Fibroblast of mammary gland (primary cell): Measurements from ENCODE around the gene SCRN1.

Source experiments
- DNase-seq: peaks from one replicate; pipeline ENCODE4 v3.0.0-alpha.2; 2010; ENCODE audit warnings: low read depth
- H3K4me3 ChIP-seq: 2 replicates; pipeline ENCODE4 v1.5.1; 2011; ENCODE audit warnings: low read depth, mild to moderate bottlenecking, low read length, moderate library complexity; ENCODE audit not compliant: control insufficient read depth
- CTCF ChIP-seq: conservative IDR thresholded peaks from 2 replicates; pipeline ENCODE4 v1.5.1; 2011; ENCODE audit warnings: low read depth, low read length, inconsistent platforms; ENCODE audit not compliant: control insufficient read depth, insufficient read depth

SCRN1 gene

DNA sequence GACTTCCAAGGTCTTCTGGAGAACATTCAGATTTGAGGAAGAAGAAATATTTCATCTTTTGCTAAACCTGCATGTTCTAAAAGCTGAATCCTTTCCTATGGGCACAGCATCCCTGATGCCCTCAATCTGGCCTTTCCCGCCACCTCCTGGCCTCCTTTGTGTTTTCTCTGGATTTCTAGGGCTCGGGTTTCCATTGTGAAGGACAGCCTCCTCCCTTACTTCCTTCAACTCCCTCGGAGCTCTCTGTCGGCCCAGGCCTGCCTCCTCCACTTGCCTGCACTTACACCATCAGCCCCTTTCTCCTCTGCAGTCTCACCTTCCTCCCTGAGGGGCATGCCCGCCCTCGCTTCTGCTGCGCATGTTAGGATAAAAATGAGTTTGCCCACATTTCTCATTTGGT is 107.9 kb downstream of the SCRN1 start:
- no peak for TF ChIP-seq CTCF
- H3K4me3 ChIP-seq, result no peak overlapping the region
- no peak for DNase-seq

GRCh38 chr7:29879609-29880008 is 110.0 kb downstream of the SCRN1 start:
- TF ChIP-seq CTCF, result no peak
- H3K4me3 ChIP-seq, result no peak overlapping the region
- peak; percentile 83 for DNase-seq

DNA sequence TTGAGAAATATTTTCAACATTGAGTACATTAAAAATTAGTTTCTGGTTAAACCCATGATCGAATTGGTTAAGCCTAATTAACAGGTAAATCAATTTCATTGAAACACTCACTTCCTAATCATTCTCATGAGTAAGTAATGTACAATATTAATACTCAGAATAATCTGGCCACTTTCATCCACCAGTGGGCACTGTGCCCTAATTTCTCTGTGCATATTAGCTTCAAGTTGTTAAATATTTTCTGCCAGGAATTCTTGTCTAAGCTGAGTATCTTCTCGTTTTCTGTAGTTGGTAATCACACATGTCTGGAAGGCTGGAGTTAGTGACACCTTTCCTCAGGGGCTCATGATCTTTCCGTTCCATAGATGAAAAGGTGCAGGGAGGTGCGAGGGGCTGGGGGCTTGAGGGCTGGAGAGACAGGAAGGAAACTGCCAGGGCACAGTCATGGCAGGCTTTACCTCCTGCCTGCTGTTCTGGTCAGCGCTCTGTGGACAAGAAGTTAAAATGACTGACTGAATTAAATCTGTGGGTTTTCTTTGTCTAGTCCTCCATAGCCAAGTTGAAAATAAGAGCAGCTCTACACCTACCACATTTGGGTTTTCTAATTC is 111.4 kb downstream of the SCRN1 start:
- peak; percentile 55 for DNase-seq

DNA sequence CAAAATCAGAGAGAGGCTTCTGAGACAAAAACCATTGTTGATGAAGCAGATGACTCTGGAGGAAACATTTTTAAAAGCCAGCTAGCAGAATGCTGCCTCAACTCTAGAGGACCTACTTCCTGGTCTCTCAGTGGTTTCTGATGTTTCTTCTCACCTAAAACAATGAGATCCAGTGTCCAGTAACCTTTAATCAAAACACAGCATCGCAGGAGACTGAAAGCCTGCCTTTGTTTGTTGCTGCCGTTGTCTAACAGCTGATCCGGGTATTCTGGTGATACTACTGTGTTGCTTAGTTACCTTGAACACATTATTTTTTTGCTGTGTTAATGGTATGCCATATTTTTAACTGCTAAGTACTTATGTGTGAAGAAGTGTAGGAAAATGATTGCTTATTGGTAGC is 112.4 kb downstream of the SCRN1 start:
- H3K4me3 ChIP-seq, result no peak overlapping the region
- no peak for TF ChIP-seq CTCF
- no peak for DNase-seq

More for the DNA sequence above, 111.4 kb downstream of the SCRN1 start:
- peak; percentile 67 for TF ChIP-seq CTCF
- H3K4me3 ChIP-seq, result no peak overlapping the region

GRCh38 chr7:29875741-29876140 is 113.9 kb downstream of the SCRN1 start:
- H3K4me3 ChIP-seq, result no peak overlapping the region
- TF ChIP-seq CTCF, result no peak
- no peak for DNase-seq

DNA sequence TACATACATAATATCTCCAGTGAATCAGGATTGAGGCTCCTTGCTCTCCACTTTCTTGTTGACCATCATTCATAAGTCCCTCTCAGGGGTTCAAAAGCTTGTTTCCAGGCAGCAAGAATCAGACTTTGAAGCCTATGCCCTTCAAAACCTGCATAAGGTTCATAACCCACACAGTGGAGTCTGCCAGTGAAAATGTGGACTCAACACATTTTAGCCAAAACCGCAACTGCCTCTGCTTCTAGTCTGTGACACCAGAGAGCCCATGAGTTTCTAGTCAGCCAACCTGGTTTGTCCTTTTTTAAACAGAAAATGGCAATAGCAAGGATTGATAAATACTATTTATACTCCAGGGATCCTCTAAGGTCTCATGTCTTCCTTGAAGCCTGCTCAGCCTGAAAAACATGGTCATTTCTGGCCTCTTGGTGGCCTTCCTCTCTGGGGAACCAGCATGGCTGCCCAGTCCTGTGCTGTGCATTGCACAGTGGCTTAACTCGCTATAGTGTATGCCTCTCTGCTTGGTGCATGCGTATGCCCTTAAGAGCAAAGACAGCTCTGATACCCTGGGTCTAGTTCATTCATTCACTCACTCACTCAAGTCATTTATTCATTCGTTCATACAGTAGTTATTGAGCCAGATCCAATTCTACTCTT is 115.8 kb downstream of the SCRN1 start:
- no peak overlapping the region for H3K4me3 ChIP-seq
- DNase-seq, result no peak
- TF ChIP-seq CTCF, result no peak
